Large intestine (tissue), 3 donors: ENCODE measurements around the gene CASTOR1. TPM values are rescaled to one million over a fixed set of nuclear protein-coding genes. Genes with fewer than 3 reads are reported as not detected.

ENCODE experiments used
- DNase-seq, 2 donors: peaks; one replicate each; pipeline versions ENCODE4 v3.0.0 to v3.0.0-alpha.2; 2013
- H3K27ac ChIP-seq: one replicate; pipeline ENCODE4 v1.5.1; 2013; ENCODE audit warnings: low read length
- H3K27me3 ChIP-seq: 2 replicates; pipeline ENCODE4 v1.6.1; 2013; ENCODE audit warnings: low read length; ENCODE audit not compliant: control insufficient read depth, insufficient read depth
- H3K36me3 ChIP-seq: 2 replicates; pipeline ENCODE4 v1.6.1; 2013; ENCODE audit warnings: low read length; ENCODE audit not compliant: control insufficient read depth, insufficient read depth
- H3K4me1 ChIP-seq: one replicate; pipeline ENCODE4 v1.6.1; 2013; ENCODE audit warnings: low read length; ENCODE audit not compliant: control insufficient read depth, insufficient read depth
- H3K4me3 ChIP-seq: one replicate; pipeline ENCODE4 v1.5.1; 2013; ENCODE audit warnings: low read length
- H3K9me3 ChIP-seq: one replicate; pipeline ENCODE4 v1.6.1; 2013; ENCODE audit warnings: mild to moderate bottlenecking, low read depth, low read length, moderate library complexity; ENCODE audit not compliant: control insufficient read depth
- WGBS: methylation state at CpG from one replicate; pipeline ENCODE4 v1.1.5; 2013; ENCODE audit warnings: low lambda C conversion rate; ENCODE audit not compliant: insufficient coverage; 5-methylcytosine and 5-hydroxymethylcytosine counted together
- polyA plus RNA-seq: library from polyadenylated mRNA; unstranded; fragments of 120-200 nt; gene quantifications from one replicate; pipeline ENCODE4 v1.2.1, GENCODE V29; 2013

CASTOR1 gene
- polyA plus RNA-seq, 1 donor = 7.0 TPM

- Histone ChIP-seq H3K27ac (no peak overlapping the region), H3K36me3 (peaks cover 24% of the 10 kb centered on the region), H3K27me3 (no peaks in the 10 kb centered on the region), H3K9me3 (no peaks in the 10 kb centered on the region), H3K4me1 (peaks cover 11% of the 10 kb centered on the region), H3K4me3 (no peak overlapping the region)
- no peak for DNase-seq
- 100% methylated on average over 1 of the region's 3 CpGs for WGBS
These were observed 30.8 kb upstream of the CASTOR1 start for GRCh38 chr22:30320021-30320556.

GRCh38 chr22:30318799-30319419 is 29.6 kb upstream of the CASTOR1 start:
- Histone ChIP-seq H3K4me1 (peaks cover 11% of the 10 kb centered on the region), H3K9me3 (no peaks in the 10 kb centered on the region), H3K36me3 (peaks cover 24% of the 10 kb centered on the region), H3K27me3 (no peaks in the 10 kb centered on the region), H3K4me3 (no peak overlapping the region), H3K27ac (no peak overlapping the region)
- DNase-seq = no peak
- 96% methylated on average over 4 of the region's 7 CpGs for WGBS

GRCh38 chr22:30317778-30318177 is 28.5 kb upstream of the CASTOR1 start:
- Histone ChIP-seq H3K4me1 (peaks cover 16% of the 10 kb centered on the region), H3K27ac (no peak overlapping the region), H3K9me3 (no peaks in the 10 kb centered on the region), H3K36me3 (peaks cover 24% of the 10 kb centered on the region), H3K27me3 (no peaks in the 10 kb centered on the region), H3K4me3 (no peak overlapping the region)
- DNase-seq = no peak
- WGBS = no CpG with 5 or more reads among the region's 1 CpG

GRCh38 chr22:30315962-30316576 is 26.8 kb upstream of the CASTOR1 start:
- DNase-seq = no peak
- Histone ChIP-seq H3K9me3 (no peaks in the 10 kb centered on the region), H3K27me3 (no peaks in the 10 kb centered on the region), H3K4me1 (peaks cover 17% of the 10 kb centered on the region), H3K4me3 (no peak overlapping the region), H3K36me3 (peaks cover 23% of the 10 kb centered on the region), H3K27ac (no peak overlapping the region)
- no CpG with 5 or more reads among the region's 2 CpGs for WGBS

GRCh38 chr22:30314915-30315314 is 25.6 kb upstream of the CASTOR1 start:
- H3K4me1 ChIP-seq = peaks cover 21% of the 10 kb centered on the region

GRCh38 chr22:30313527-30314363 is 24.4 kb upstream of the CASTOR1 start:
- DNase-seq = peak in 1 of 2 donors; percentile 55
- WGBS = 83% methylated on average over 1 of the region's 8 CpGs
- Histone ChIP-seq H3K4me3 (no peak overlapping the region), H3K27me3 (no peaks in the 10 kb centered on the region), H3K27ac (peak overlapping the region; percentile 7), H3K9me3 (no peaks in the 10 kb centered on the region), H3K4me1 (peaks cover 21% of the 10 kb centered on the region), H3K36me3 (peaks cover 4% of the 10 kb centered on the region)

More at GRCh38 chr22:30314915-30315314, 25.6 kb upstream of the CASTOR1 start:
- Histone ChIP-seq H3K27ac (no peak overlapping the region), H3K4me3 (no peak overlapping the region), H3K9me3 (no peaks in the 10 kb centered on the region), H3K36me3 (peaks cover 11% of the 10 kb centered on the region), H3K27me3 (no peaks in the 10 kb centered on the region)
- no CpG with 5 or more reads among the region's 8 CpGs for WGBS
- no peak for DNase-seq

- peaks cover 4% of the 10 kb centered on the region for H3K36me3 ChIP-seq
- no peaks in the 10 kb centered on the region for H3K9me3 ChIP-seq
- no peaks in the 10 kb centered on the region for H3K27me3 ChIP-seq
- WGBS = no CpG with 5 or more reads among the region's 6 CpGs
- H3K4me3 ChIP-seq = no peak overlapping the region
- DNase-seq = no peak
- peaks cover 21% of the 10 kb centered on the region for H3K4me1 ChIP-seq
- no peak overlapping the region for H3K27ac ChIP-seq
These were observed 22.7 kb upstream of the CASTOR1 start for GRCh38 chr22:30312053-30312452.

GRCh38 chr22:30310881-30311771 is 21.8 kb upstream of the CASTOR1 start:
- Histone ChIP-seq H3K4me1 (peaks cover 24% of the 10 kb centered on the region), H3K4me3 (no peak overlapping the region), H3K9me3 (no peaks in the 10 kb centered on the region), H3K27ac (no peak overlapping the region), H3K36me3 (peaks cover 4% of the 10 kb centered on the region), H3K27me3 (no peaks in the 10 kb centered on the region)
- no peak for DNase-seq
- WGBS = no CpG with 5 or more reads among the region's 8 CpGs

- no peaks in the 10 kb centered on the region for H3K36me3 ChIP-seq
- H3K27me3 ChIP-seq = no peaks in the 10 kb centered on the region
- no CpG with 5 or more reads among the region's 7 CpGs for WGBS
- no peak overlapping the region for H3K27ac ChIP-seq
- H3K4me3 ChIP-seq = no peak overlapping the region
- H3K9me3 ChIP-seq = no peaks in the 10 kb centered on the region
- peak in 1 of 2 donors; percentile 29 for DNase-seq
- H3K4me1 ChIP-seq = peaks cover 34% of the 10 kb centered on the region
These were observed 20.8 kb upstream of the CASTOR1 start for GRCh38 chr22:30309951-30310741.
